ENCODE data around the gene CHMP4B.

Gene CHMP4B

GRCh38 chr20:33889312-33889711 lies 78.2 kb downstream of the CHMP4B start:
- in situ Hi-C loops (cut with HindIII; ENCODE audit: low sequenced_read_pairs), result no loop called here

GRCh38 chr20:33890557-33890956 lies 79.4 kb downstream of the CHMP4B start:
- in situ Hi-C loops (cut with HindIII; ENCODE audit: low sequenced_read_pairs), result no loop called here

GRCh38 chr20:33893314-33893713 lies 82.2 kb downstream of the CHMP4B start:
- in situ Hi-C loops (cut with HindIII; ENCODE audit: low sequenced_read_pairs), result no loop called here

- in situ Hi-C loops (cut with HindIII; ENCODE audit: low sequenced_read_pairs), result no loop called here
Observed at GRCh38 chr20:33894798-33895197, 83.7 kb downstream of the CHMP4B start.

GRCh38 chr20:33896509-33896908 lies 85.4 kb downstream of the CHMP4B start:
- in situ Hi-C loops (cut with HindIII; ENCODE audit: low sequenced_read_pairs), result no loop called here

GRCh38 chr20:33897313-33897912 lies 86.3 kb downstream of the CHMP4B start:
- in situ Hi-C loops (cut with HindIII; ENCODE audit: low sequenced_read_pairs), result no loop called here

GRCh38 chr20:33899106-33899505 lies 88.0 kb downstream of the CHMP4B start:
- in situ Hi-C loops (cut with HindIII; ENCODE audit: low sequenced_read_pairs), result no loop called here

- in situ Hi-C loops (cut with HindIII; ENCODE audit: low sequenced_read_pairs), result no loop called here
Observed at GRCh38 chr20:33900521-33901131, 89.5 kb downstream of the CHMP4B start.

GRCh38 chr20:33901132-33901523 lies 90.0 kb downstream of the CHMP4B start:
- in situ Hi-C loops (cut with HindIII; ENCODE audit: low sequenced_read_pairs), result no loop called here

- in situ Hi-C loops (cut with HindIII; ENCODE audit: low sequenced_read_pairs), result no loop called here
Observed at GRCh38 chr20:33902011-33902410, 90.9 kb downstream of the CHMP4B start.
